ENCODE measurements around the gene TACR2. TPM values are rescaled to one million over a fixed set of nuclear protein-coding genes. Genes with fewer than 3 reads are reported as not detected.
A peak's percentile ranks its signal among the peaks of the same experiment; 100 is the strongest.

The TACR2 gene
- total and polyA plus RNA-seq, 2 experiments from 2014 or later, result 0.53 TPM; not detected in 1

GRCh38 chr10:69446229-69446628 is 29.5 kb upstream of the TACR2 start:
- no peak for TF ChIP-seq CTCF (IDR thresholded peaks at IDR 0.05; ENCODE audit: low read depth, low read length)

GRCh38 chr10:69445041-69445440 is 28.3 kb upstream of the TACR2 start:
- no peak overlapping the region for H3K4me3 ChIP-seq
- H3K9me3 ChIP-seq (ENCODE audit: low read depth), result no peaks in the 10 kb centered on the region
- no peak overlapping the region for H3K27ac ChIP-seq
- peaks cover 6% of the 10 kb centered on the region for H3K4me1 ChIP-seq (ENCODE audit: low read depth)
- no peak for DNase-seq (ENCODE audit: low read depth in 1 of 2, low spot score in 1 of 2)
- H3K27me3 ChIP-seq, result no peaks in the 10 kb centered on the region
- H3K36me3 ChIP-seq, result no peaks in the 10 kb centered on the region
- TF ChIP-seq CTCF (IDR thresholded peaks at IDR 0.05; ENCODE audit: low read depth, low read length), result no peak

More at GRCh38 chr10:69446229-69446628, 29.5 kb upstream of the TACR2 start:
- DNase-seq (ENCODE audit: low read depth in 1 of 2, low spot score in 1 of 2), result peak in 1 of 2 donors; percentile 44
- no peaks in the 10 kb centered on the region for H3K27me3 ChIP-seq
- H3K36me3 ChIP-seq, result no peaks in the 10 kb centered on the region
- peaks cover 11% of the 10 kb centered on the region for H3K4me1 ChIP-seq (ENCODE audit: low read depth)
- no peak overlapping the region for H3K4me3 ChIP-seq
- H3K27ac ChIP-seq, result no peak overlapping the region
- H3K9me3 ChIP-seq (ENCODE audit: low read depth), result no peaks in the 10 kb centered on the region

- no peak overlapping the region for H3K4me3 ChIP-seq
- TF ChIP-seq CTCF (IDR thresholded peaks at IDR 0.05; ENCODE audit: low read depth, low read length), result no peak
- DNase-seq (ENCODE audit: low read depth in 1 of 2, low spot score in 1 of 2), result no peak
- no peak overlapping the region for H3K27ac ChIP-seq
- H3K9me3 ChIP-seq (ENCODE audit: low read depth), result no peaks in the 10 kb centered on the region
- peaks cover 20% of the 10 kb centered on the region for H3K4me1 ChIP-seq (ENCODE audit: low read depth)
- H3K27me3 ChIP-seq, result no peaks in the 10 kb centered on the region
- no peaks in the 10 kb centered on the region for H3K36me3 ChIP-seq
These were observed 26.6 kb upstream of the TACR2 start for GRCh38 chr10:69443354-69443753.

- peak; percentile 69 to 87 for DNase-seq (ENCODE audit: low read depth in 1 of 2, low spot score in 1 of 2)
- no peak overlapping the region for H3K27ac ChIP-seq
These were observed 23.2 kb upstream of the TACR2 start for GRCh38 chr10:69439813-69440506.

GRCh38 chr10:69439350-69439739 is 22.6 kb upstream of the TACR2 start:
- no peak overlapping the region for H3K27ac ChIP-seq
- H3K9me3 ChIP-seq (ENCODE audit: low read depth), result no peaks in the 10 kb centered on the region
- DNase-seq (ENCODE audit: low read depth in 1 of 2, low spot score in 1 of 2), result no peak
- H3K4me3 ChIP-seq, result no peak overlapping the region
- peaks cover 20% of the 10 kb centered on the region for H3K4me1 ChIP-seq (ENCODE audit: low read depth)
- H3K27me3 ChIP-seq, result no peaks in the 10 kb centered on the region
- no peak for TF ChIP-seq CTCF (IDR thresholded peaks at IDR 0.05; ENCODE audit: low read depth, low read length)
- no peaks in the 10 kb centered on the region for H3K36me3 ChIP-seq

More at GRCh38 chr10:69439813-69440506, 23.2 kb upstream of the TACR2 start:
- TF ChIP-seq CTCF (IDR thresholded peaks at IDR 0.05; ENCODE audit: low read depth, low read length), result no peak
- Histone ChIP-seq H3K27me3 (no peaks in the 10 kb centered on the region), H3K4me1 (ENCODE audit: low read depth) (peaks cover 20% of the 10 kb centered on the region), H3K4me3 (no peak overlapping the region), H3K9me3 (ENCODE audit: low read depth) (no peaks in the 10 kb centered on the region), H3K36me3 (no peaks in the 10 kb centered on the region)

All from cardiac muscle cell (in vitro differentiated cells and primary cell).